Measurements from ENCODE around the gene ZNF490. TPM values are rescaled to one million over a fixed set of nuclear protein-coding genes. Genes with fewer than 3 reads are reported as not detected.

The ZNF490 gene
- total RNA-seq, 1 donor = 8.7 TPM

DNA sequence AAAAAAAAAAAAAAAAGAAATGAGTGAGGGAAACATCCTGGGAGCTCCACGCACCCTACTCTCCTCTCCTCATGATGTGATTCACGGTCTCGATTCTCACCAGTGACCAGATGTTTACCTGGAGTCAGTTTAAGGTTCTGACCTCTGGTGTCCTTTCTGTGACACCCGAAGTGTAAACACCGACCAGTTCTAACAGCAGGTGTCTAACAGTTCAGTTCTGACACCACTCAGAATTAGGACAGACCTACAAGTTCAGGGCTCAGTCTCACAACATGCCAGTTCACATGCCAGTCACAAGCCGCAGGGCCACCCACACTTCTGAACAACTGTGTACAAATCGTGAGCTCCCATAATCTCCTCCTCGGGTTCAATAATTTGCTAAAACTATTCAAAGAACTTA is 65.3 kb downstream of the ZNF490 start:
- no peak for DNase-seq (ENCODE audit: low read depth)
- H3K4me3 ChIP-seq (ENCODE audit: low read depth, low read length) = no peak overlapping the region
- TF ChIP-seq, protein P1, sequence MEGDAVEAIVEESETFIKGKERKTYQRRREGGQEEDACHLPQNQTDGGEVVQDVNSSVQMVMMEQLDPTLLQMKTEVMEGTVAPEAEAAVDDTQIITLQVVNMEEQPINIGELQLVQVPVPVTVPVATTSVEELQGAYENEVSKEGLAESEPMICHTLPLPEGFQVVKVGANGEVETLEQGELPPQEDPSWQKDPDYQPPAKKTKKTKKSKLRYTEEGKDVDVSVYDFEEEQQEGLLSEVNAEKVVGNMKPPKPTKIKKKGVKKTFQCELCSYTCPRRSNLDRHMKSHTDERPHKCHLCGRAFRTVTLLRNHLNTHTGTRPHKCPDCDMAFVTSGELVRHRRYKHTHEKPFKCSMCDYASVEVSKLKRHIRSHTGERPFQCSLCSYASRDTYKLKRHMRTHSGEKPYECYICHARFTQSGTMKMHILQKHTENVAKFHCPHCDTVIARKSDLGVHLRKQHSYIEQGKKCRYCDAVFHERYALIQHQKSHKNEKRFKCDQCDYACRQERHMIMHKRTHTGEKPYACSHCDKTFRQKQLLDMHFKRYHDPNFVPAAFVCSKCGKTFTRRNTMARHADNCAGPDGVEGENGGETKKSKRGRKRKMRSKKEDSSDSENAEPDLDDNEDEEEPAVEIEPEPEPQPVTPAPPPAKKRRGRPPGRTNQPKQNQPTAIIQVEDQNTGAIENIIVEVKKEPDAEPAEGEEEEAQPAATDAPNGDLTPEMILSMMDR (IDR thresholded peaks at IDR 0.05; ENCODE audit: insufficient read depth, low read length) = no peak

DNA sequence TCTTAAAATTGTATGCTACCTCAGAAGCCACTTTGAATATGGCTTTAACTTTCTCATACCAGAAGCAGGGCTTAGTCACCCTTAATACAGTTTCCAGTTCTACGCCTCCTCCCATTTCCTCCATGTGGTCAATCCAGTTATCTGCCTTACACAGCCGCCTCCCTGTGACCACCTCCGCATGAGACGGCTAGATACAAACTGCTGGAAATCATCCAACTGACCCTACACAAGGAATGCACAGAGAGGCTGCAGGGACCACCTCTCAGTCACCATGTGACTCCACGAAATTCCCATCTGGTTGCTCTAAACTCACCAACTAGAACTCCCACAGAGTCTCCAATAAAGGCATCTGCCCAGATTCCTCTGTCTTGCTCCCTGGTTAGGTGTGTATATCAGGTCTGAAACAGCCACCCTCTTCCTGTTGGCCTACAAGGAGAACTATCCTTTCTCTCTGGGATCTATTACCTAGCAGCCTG is 66.2 kb downstream of the ZNF490 start:
- no peak overlapping the region for H3K4me3 ChIP-seq (ENCODE audit: low read depth, low read length)
- peak; percentile 23 for DNase-seq (ENCODE audit: low read depth)
- TF ChIP-seq, protein P1 (IDR thresholded peaks at IDR 0.05; ENCODE audit: insufficient read depth, low read length) = no peak

DNA sequence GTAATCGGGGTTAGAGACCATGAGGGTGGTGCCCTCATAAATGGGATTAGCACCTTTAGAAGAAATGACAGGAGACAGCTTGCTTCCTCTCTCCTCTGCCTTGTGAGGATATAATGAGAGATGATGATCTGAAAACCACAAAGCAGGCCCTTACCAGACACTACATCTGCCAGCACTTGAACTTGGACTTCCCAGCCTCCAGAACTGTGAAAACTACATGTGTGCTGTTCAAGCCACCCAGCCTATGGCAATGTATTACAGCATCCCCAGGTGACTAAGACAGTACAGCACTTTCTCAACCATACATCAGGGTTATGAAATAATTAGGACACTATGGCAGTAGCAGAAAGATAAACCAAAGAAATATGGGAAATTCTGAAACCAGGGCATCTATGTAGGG is 66.8 kb downstream of the ZNF490 start:
- no peak for DNase-seq (ENCODE audit: low read depth)

More for the DNA sequence above, 66.8 kb downstream of the ZNF490 start:
- H3K4me3 ChIP-seq (ENCODE audit: low read depth, low read length) = no peak overlapping the region
- TF ChIP-seq, protein P1 (IDR thresholded peaks at IDR 0.05; ENCODE audit: insufficient read depth, low read length) = no peak

Other genes starting within 250 kb of the ZNF490 start
- gene ZNF442, start 245.1 kb downstream of the ZNF490 start, total RNA-seq (ENCODE audit: low replicate concordance) = 0.90 and 0.98 TPM in 2 replicates
- gene ZNF799, start 209.5 kb downstream of the ZNF490 start, total RNA-seq (ENCODE audit: low replicate concordance) = 2.4 and 3.8 TPM in 2 replicates
- 0.65 and 2.9 TPM in 2 replicates for gene ZNF443, start 169.8 kb downstream of the ZNF490 start, total RNA-seq (ENCODE audit: low replicate concordance)
- gene ZNF709, start 126.0 kb downstream of the ZNF490 start, total RNA-seq (ENCODE audit: low replicate concordance) = 1.4 and 3.8 TPM in 2 replicates
- gene ZNF564, start 59.3 kb downstream of the ZNF490 start, total RNA-seq (ENCODE audit: low replicate concordance) = 7.0 and 13.2 TPM in 2 replicates
- 15.8 and 16.1 TPM in 2 replicates for gene ZNF791, start 107 bp upstream of the ZNF490 start, total RNA-seq (ENCODE audit: low replicate concordance)
- gene MAN2B1, start 55.9 kb upstream of the ZNF490 start, total RNA-seq (ENCODE audit: low replicate concordance) = 16.8 and 38.2 TPM in 2 replicates
- gene WDR83, start 56.0 kb upstream of the ZNF490 start, total RNA-seq (ENCODE audit: low replicate concordance) = 6.8 and 15.9 TPM in 2 replicates
- gene DHPS, start 71.1 kb upstream of the ZNF490 start, total RNA-seq (ENCODE audit: low replicate concordance) = 38.3 and 46.2 TPM in 2 replicates
- not detected in 2 replicates for gene GNG14, start 77.2 kb upstream of the ZNF490 start, total RNA-seq (ENCODE audit: low replicate concordance)
- 7.2 and 8.9 TPM in 2 replicates for gene FBXW9, start 85.8 kb upstream of the ZNF490 start, total RNA-seq (ENCODE audit: low replicate concordance)
- gene TNPO2, start 113.1 kb upstream of the ZNF490 start, total RNA-seq (ENCODE audit: low replicate concordance) = 39.4 and 57.3 TPM in 2 replicates
- 145 and 172 TPM in 2 replicates for gene TRIR, start 123.9 kb upstream of the ZNF490 start, total RNA-seq (ENCODE audit: low replicate concordance)
- gene GET3, start 126.7 kb upstream of the ZNF490 start, total RNA-seq (ENCODE audit: low replicate concordance) = 61.2 and 84.5 TPM in 2 replicates
- not detected in 2 replicates for gene BEST2, start 141.0 kb upstream of the ZNF490 start, total RNA-seq (ENCODE audit: low replicate concordance)
- gene HOOK2, start 164.7 kb upstream of the ZNF490 start, total RNA-seq (ENCODE audit: low replicate concordance) = 15.5 and 31.2 TPM in 2 replicates
- 87.9 and 263 TPM in 2 replicates for gene JUNB, start 180.7 kb upstream of the ZNF490 start, total RNA-seq (ENCODE audit: low replicate concordance)
- gene PRDX2, start 191.0 kb upstream of the ZNF490 start, total RNA-seq (ENCODE audit: low replicate concordance) = 66.7 and 163 TPM in 2 replicates
- gene THSD8, start 191.3 kb upstream of the ZNF490 start, total RNA-seq (ENCODE audit: low replicate concordance) = not detected in 2 replicates
- 12.8 and 37.4 TPM in 2 replicates for gene RNASEH2A, start 195.8 kb upstream of the ZNF490 start, total RNA-seq (ENCODE audit: low replicate concordance)
- not detected in 2 replicates for gene RTBDN, start 223.8 kb upstream of the ZNF490 start, total RNA-seq (ENCODE audit: low replicate concordance)
- gene MAST1, start 227.7 kb upstream of the ZNF490 start, total RNA-seq (ENCODE audit: low replicate concordance) = under 0.01 and 1.1 TPM in 2 replicates